ENCODE data around the gene ZNF423. TPM values are rescaled to one million over a fixed set of nuclear protein-coding genes. Genes with fewer than 3 reads are reported as not detected.

ZNF423 gene
- total RNA-seq, 4 donors from 2014 or later, result 6.6 to 22.9 (median 8.6) TPM

GRCh38 chr16:49621241-49622083 lies 234.4 kb downstream of the ZNF423 start:
- no peak for DNase-seq (ENCODE audit: low spot score)

GRCh38 chr16:49620869-49621240 lies 235.1 kb downstream of the ZNF423 start:
- ATAC-seq (ENCODE audit: low FRiP score), result peak; percentile 24
- no peak for DNase-seq (ENCODE audit: low spot score)
- TF ChIP-seq CTCF (IDR thresholded peaks at IDR 0.05), result no peak

More at GRCh38 chr16:49621241-49622083, 234.4 kb downstream of the ZNF423 start:
- ATAC-seq (ENCODE audit: low FRiP score), result peak; percentile 5
- no peak for TF ChIP-seq CTCF (IDR thresholded peaks at IDR 0.05)

- DNase-seq (ENCODE audit: low spot score), result peak; percentile 37
- TF ChIP-seq CTCF (IDR thresholded peaks at IDR 0.05), result no peak
- ATAC-seq (ENCODE audit: low FRiP score), result peak; percentile 16
Measured at GRCh38 chr16:49620158-49620868, 235.6 kb downstream of the ZNF423 start.

GRCh38 chr16:49619811-49620157 lies 236.1 kb downstream of the ZNF423 start:
- ATAC-seq (ENCODE audit: low FRiP score) (no peak), DNase-seq (ENCODE audit: low spot score) (no peak)
- no peak for TF ChIP-seq CTCF (IDR thresholded peaks at IDR 0.05)

- ATAC-seq (ENCODE audit: low FRiP score) (no peak), DNase-seq (ENCODE audit: low spot score) (no peak)
- TF ChIP-seq CTCF (IDR thresholded peaks at IDR 0.05), result no peak
Measured at GRCh38 chr16:49618955-49619354, 237.0 kb downstream of the ZNF423 start.

- no peak for ATAC-seq (ENCODE audit: low FRiP score)
- no peak for TF ChIP-seq CTCF (IDR thresholded peaks at IDR 0.05)
- no peak for DNase-seq (ENCODE audit: low spot score)
Measured at GRCh38 chr16:49617710-49618330, 238.1 kb downstream of the ZNF423 start.
